Astrocyte (in vitro differentiated cells and primary cell): ENCODE results near the gene DLGAP4.

ENCODE experiments used
- EZH2 ChIP-seq: IDR thresholded peaks from 2 replicates; pipeline ENCODE4 v1.6.1; 2012; ENCODE audit warnings: mild to moderate bottlenecking, low read length, inconsistent platforms; ENCODE audit not compliant: insufficient read depth
- TF ChIP-seq, protein P1 (sequence below): IDR thresholded peaks from 2 replicates; pipeline ENCODE4 v1.5.1; 2011; ENCODE audit warnings: low read depth, mild to moderate bottlenecking, inconsistent platforms, low read length, moderate library complexity; ENCODE audit not compliant: insufficient read depth

DNA sequence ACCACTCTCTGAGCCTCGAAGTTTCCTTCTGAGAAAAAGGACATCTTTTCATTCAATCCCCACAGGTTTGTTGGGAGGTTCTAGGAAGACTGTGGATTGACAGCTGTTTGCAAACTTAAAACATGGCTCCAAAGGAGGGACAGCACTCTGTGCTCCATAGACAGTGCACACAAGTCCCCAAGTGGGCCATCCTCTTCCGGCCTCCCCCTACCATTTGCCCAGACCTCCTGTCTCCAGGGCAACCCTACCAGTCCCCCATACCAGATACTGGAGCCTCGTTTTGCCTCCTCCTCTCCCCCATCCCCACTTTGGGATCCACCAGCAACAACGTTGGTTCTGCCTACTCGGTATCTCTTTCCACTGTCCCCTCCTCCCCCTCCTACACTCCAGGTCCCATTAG is 8.5 kb upstream of the DLGAP4 start:
- TF ChIP-seq, protein P1, sequence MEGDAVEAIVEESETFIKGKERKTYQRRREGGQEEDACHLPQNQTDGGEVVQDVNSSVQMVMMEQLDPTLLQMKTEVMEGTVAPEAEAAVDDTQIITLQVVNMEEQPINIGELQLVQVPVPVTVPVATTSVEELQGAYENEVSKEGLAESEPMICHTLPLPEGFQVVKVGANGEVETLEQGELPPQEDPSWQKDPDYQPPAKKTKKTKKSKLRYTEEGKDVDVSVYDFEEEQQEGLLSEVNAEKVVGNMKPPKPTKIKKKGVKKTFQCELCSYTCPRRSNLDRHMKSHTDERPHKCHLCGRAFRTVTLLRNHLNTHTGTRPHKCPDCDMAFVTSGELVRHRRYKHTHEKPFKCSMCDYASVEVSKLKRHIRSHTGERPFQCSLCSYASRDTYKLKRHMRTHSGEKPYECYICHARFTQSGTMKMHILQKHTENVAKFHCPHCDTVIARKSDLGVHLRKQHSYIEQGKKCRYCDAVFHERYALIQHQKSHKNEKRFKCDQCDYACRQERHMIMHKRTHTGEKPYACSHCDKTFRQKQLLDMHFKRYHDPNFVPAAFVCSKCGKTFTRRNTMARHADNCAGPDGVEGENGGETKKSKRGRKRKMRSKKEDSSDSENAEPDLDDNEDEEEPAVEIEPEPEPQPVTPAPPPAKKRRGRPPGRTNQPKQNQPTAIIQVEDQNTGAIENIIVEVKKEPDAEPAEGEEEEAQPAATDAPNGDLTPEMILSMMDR = no peak
- no peak for TF ChIP-seq EZH2
